SU-DHL-6 (cell line): ENCODE data around the gene HNF4A.

ENCODE experiments used
- H2AFZ ChIP-seq: fragments of 200-600 bp; sonication (generic); 2 replicates; pipeline ENCODE4 v1.6.1; 2014; ENCODE audit warnings: low read depth, mild to moderate bottlenecking, moderate library complexity, mixed read lengths, antibody characterized with exemption, low read length; ENCODE audit not compliant: severe bottlenecking
- H3F3A ChIP-seq: fragments of 200-600 bp; shearing (Covaris generic); 2 replicates; pipeline ENCODE4 v1.6.0; 2016; ENCODE audit warnings: antibody characterized with exemption, mild to moderate bottlenecking; ENCODE audit not compliant: insufficient read depth
- H3K27ac ChIP-seq: fragments of 200-600 bp; sonication (generic); 2 replicates; pipeline ENCODE4 v1.5.1; 2016; ENCODE audit warnings: low read depth, mild to moderate bottlenecking, low read length, moderate library complexity, mixed read lengths
- H3K27me3 ChIP-seq: fragments of 200-600 bp; sonication (generic), shearing (Covaris generic); 2 replicates; pipeline ENCODE4 v1.6.0; 2014; ENCODE audit warnings: mild to moderate bottlenecking, low read length
- H3K36me3 ChIP-seq: fragments of 200-600 bp; sonication (generic); 2 replicates; pipeline ENCODE4 v1.6.1; 2014; ENCODE audit warnings: mild to moderate bottlenecking, low read length, mixed read lengths
- H3K4me2 ChIP-seq: fragments of 300-600, 200-600 bp; shearing (Covaris generic), sonication (generic); 2 replicates; pipeline ENCODE4 v1.6.0; 2014; ENCODE audit warnings: low read length, low read depth, mild to moderate bottlenecking; ENCODE audit not compliant: poor library complexity, severe bottlenecking
- H3K4me3 ChIP-seq: fragments of 200-600 bp; sonication (generic); 2 replicates; pipeline ENCODE4 v1.5.1; 2014; ENCODE audit warnings: antibody characterized with exemption, low read length, mild to moderate bottlenecking, mixed read lengths; ENCODE audit not compliant: insufficient read depth, poor library complexity, severe bottlenecking
- H3K79me2 ChIP-seq: fragments of 200-600 bp; sonication (generic); 2 replicates; pipeline ENCODE4 v1.6.1; 2014; ENCODE audit warnings: mild to moderate bottlenecking, low read length, moderate library complexity; ENCODE audit not compliant: insufficient read depth
- H3K9ac ChIP-seq: fragments of 200-600 bp; sonication (generic); 2 replicates; pipeline ENCODE4 v1.7.0; 2014; ENCODE audit warnings: mild to moderate bottlenecking, low read length
- H3K9me2 ChIP-seq: fragments of 200-600 bp; sonication (generic); replicated peaks from 2 replicates; pipeline ENCODE4 v1.6.1; 2014; ENCODE audit warnings: low read length; ENCODE audit not compliant: insufficient read depth
- H3K9me3 ChIP-seq: fragments of 200-600 bp; sonication (generic); 2 replicates; pipeline ENCODE4 v1.6.1; 2014; ENCODE audit warnings: low read length, mixed read lengths; ENCODE audit not compliant: insufficient read depth
- H4K20me1 ChIP-seq: fragments of 200-600 bp; sonication (generic); 2 replicates; pipeline ENCODE4 v1.6.1; 2014; ENCODE audit warnings: low read depth, mild to moderate bottlenecking, antibody characterized with exemption, low read length, moderate library complexity, mixed read lengths
- CTCF ChIP-seq: fragments of 200-600 bp; sonication (generic); IDR thresholded peaks from one replicate; pipeline ENCODE4 v1.5.1; 2017; ENCODE audit warnings: antibody characterized with exemption, mild to moderate bottlenecking, low read length, moderate library complexity; ENCODE audit not compliant: insufficient read depth, poor library complexity, severe bottlenecking
- EZH2phosphoT487 ChIP-seq: fragments of 200-600 bp; sonication (generic), shearing (Covaris generic); conservative IDR thresholded peaks from 2 replicates; pipeline ENCODE4 v1.6.1; 2018; ENCODE audit warnings: mild to moderate bottlenecking, antibody characterized with exemption, low read length, moderate library complexity, mixed read lengths

Gene HNF4A

DNA sequence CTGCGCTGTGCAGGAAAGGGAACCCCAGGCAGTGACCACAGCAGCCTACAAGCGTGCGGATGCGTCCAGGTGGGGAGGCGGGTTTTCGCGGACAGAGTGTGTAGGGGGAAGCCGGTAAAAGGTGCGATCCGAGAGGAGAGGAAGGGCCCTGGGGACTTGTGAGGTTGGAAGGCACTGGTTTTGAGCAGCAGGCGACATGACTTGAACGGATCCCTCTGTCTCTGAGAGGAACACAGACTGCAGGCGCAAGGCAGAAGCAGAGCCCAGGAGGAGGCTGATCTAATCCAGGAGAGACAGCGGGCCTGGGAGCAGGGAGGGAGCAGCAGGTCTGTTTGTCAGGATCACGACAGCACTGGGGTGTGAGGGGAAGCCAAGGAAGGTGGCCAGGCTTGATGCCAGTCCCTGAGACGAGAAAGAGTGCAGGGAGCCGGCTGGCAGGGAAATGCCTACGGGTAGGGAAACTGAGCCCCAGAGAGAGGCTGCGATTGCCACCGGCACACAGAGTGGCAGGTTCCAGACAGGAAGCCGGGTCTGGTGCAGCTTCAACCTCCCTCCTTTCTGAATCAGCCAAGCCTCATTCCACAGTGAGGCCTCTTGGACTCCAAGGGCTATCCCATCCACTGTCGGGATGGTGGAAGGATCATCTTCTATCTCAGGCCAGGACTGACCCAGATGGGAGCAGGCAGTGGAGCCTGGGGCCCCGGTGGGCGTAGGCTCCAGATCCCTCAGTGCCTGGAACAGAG lies 57.1 kb downstream of the HNF4A start:
- H3K9ac ChIP-seq = no peak overlapping the region
- no peak overlapping the region for H3K4me2 ChIP-seq
- H3K9me3 ChIP-seq = no peaks in the 10 kb centered on the region
- no peaks in the 10 kb centered on the region for H3K27me3 ChIP-seq
- TF ChIP-seq EZH2phosphoT487 (no peak), CTCF (no peak)
- H3K9me2 ChIP-seq = no peaks in the 10 kb centered on the region
- no peaks in the 10 kb centered on the region for H3K79me2 ChIP-seq
- no peaks in the 10 kb centered on the region for H3K36me3 ChIP-seq
- no peaks in the 10 kb centered on the region for H4K20me1 ChIP-seq
- no peak overlapping the region for H3K27ac ChIP-seq
- H3K4me3 ChIP-seq = no peak overlapping the region
- H3F3A ChIP-seq = no peaks in the 10 kb centered on the region
- no peak overlapping the region for H2AFZ ChIP-seq

DNA sequence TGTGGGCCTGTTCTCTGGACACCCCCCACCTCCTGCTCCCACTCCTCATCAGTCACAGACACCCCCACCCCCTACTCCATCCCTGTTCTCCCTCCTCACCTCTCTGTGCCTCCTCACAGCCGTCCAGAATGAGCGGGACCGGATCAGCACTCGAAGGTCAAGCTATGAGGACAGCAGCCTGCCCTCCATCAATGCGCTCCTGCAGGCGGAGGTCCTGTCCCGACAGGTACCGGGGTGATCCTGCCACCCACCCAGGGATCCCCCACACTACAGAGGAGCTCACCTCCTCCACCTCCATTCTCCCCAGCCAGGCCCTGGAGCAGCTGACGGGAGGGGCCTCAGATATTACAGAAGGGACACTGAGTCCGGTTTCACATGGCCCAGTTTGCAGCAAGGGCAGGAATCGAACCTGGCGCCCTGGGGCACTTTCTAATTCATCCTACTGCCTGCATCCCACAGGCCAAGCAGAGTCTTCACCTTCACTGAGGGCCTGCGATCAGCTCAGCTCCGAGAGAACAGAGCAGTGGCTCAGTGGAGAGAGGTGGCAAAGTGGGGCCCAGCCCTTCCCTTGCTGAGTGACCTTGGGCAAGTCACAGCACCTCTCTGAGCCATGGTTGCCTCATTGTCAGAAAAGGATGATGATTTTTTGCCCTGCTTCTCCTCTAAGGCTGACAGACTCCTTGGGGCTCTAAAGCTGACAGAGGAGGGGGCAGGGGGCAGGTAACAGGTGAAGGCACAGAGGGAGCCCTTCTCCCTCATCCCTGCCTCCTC lies 58.3 kb downstream of the HNF4A start:
- Histone ChIP-seq H3K4me2 (no peak overlapping the region), H3F3A (no peaks in the 10 kb centered on the region), H2AFZ (no peak overlapping the region), H3K36me3 (no peaks in the 10 kb centered on the region), H3K9me3 (no peaks in the 10 kb centered on the region), H3K27ac (no peak overlapping the region), H3K79me2 (no peaks in the 10 kb centered on the region), H3K9me2 (no peaks in the 10 kb centered on the region), H3K9ac (no peak overlapping the region), H4K20me1 (no peaks in the 10 kb centered on the region), H3K4me3 (no peak overlapping the region), H3K27me3 (no peaks in the 10 kb centered on the region)
- no peak for TF ChIP-seq CTCF
- no peak for TF ChIP-seq EZH2phosphoT487

DNA sequence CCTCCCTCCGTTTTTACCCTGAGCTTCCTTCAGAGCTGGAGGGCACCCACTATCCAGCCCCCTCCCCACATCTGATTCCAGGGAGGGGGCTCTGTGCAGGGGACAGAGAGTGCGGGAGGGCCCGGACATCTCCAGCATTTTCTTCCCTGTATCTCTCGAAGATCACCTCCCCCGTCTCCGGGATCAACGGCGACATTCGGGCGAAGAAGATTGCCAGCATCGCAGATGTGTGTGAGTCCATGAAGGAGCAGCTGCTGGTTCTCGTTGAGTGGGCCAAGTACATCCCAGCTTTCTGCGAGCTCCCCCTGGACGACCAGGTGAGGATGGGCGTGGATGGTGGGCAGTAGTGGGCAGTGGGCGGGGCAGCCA lies 58.8 kb downstream of the HNF4A start:
- no peaks in the 10 kb centered on the region for H3K9me2 ChIP-seq
- H3K27me3 ChIP-seq = no peaks in the 10 kb centered on the region

More for the DNA sequence above, 58.8 kb downstream of the HNF4A start:
- Histone ChIP-seq H3K27ac (no peak overlapping the region), H3F3A (no peaks in the 10 kb centered on the region), H2AFZ (no peak overlapping the region), H3K36me3 (no peaks in the 10 kb centered on the region), H3K79me2 (no peaks in the 10 kb centered on the region), H4K20me1 (no peaks in the 10 kb centered on the region), H3K4me2 (no peak overlapping the region), H3K9ac (no peak overlapping the region), H3K4me3 (no peak overlapping the region), H3K9me3 (no peaks in the 10 kb centered on the region)
- TF ChIP-seq CTCF (no peak), EZH2phosphoT487 (no peak)
